HG02840 (cell line): Measurements from ENCODE around the gene CCDC134.
A peak's percentile ranks its signal among the peaks of the same experiment; 100 is the strongest.
"Not testable (repeated sequence)": the region's sequence is repeated elsewhere in the genome, so short reads cannot be mapped to it uniquely, and the experiment has no call there.

Experiments
- ATAC-seq: cut with Tn5 transposase; IDR thresholded peaks from one replicate; pipeline ENCODE4 v1.9.1; 2021; ENCODE audit warnings: mild to moderate bottlenecking, moderate library complexity, moderate number of reproducible peaks; ENCODE audit not compliant: unreplicated experiment, low FRiP score

The CCDC134 gene

DNA sequence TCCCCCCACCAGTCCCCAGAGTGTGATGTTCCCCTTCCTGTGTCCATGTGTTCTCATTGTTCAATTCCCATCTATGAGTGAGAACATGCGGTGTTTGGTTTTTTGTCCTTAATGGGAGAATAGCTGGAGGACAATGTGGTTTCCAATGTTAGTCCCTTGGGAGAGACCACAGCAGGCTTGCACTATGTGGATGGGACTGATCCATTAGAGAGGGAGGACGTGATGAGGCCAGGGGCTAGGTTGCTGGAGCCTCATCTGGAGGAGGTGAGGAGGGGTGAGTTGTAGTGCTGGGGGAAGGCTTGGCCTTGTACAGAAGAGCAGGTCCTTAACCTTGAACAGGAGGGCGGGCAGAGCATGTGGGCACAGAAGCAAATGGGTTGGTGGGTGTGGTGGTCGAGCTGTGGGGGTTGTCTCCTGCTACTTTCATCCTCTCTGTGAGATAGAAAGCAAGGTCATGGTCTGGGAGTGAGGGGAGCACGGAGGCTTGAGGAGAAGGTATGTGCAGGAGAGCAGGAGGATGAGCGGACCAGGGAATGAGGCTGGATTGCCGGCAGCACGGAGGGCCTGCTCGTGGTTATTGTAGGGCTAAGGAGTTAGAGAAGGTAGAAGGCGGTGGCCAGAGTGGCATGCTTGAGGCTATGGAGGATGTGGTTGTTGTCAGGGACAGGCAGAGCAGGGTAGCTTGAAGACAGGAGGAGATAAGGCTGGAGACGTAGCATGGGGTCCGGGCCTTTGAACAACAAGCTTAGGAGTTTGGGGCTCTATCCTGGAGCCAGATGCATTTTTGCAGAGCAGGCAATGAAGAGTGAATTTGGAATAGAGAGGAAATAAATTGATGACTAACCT, 21.2 kb downstream of the CCDC134 start:
- ATAC-seq: no peak

DNA sequence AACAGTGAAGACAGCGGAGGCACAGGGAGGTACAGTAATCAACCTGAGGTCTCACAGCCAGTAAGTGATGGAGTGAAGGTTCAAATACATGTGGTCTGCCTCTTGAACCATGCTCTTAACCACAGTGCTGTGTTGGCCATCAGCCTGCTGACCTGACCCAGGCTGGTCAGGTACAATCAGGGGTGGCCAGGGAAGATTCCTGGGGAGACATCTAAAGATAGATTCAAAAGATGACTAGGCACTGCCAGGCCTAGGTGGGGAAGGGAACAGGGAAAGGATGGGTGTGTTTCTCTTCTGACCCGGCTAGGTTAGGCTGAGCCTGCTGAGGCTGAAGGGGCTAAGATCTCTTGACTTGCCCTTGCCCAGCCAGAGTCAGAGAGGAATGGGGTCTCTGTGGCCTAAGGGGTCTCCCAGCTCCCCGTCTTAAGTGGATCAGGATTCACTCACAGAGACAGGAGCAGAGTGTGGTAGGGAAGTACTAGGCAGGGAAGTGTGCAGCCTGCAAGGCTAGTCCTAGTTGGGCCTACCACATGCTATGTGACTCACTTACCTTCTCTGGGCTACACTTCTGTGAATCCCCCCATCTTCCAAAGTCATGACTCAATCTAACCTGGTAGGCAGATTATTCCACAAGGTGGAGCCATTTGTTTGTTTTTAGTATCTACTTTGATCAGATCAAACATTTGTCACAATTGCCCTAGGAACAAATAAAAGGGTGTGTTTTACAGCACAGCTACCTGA, 22.0 kb downstream of the CCDC134 start:
- ATAC-seq: no peak

DNA sequence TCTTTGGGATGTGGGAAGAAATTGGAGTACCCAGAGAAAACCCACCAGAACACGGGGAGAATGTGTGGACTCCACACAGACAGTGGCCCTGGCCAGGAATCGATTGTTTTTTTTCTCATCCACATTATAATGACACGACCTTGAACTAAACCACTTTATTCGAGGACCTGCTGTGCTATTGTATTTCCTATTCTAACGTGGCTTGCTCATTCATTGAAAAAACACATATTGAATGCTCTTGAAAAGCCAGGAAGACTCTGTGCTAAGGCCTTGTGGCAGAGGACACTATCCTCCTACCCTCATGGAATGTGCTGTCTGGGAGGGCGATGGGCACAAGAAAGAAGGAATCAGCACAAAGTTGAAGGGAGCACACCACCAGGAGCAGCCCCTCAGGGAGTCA, 23.3 kb downstream of the CCDC134 start:
- ATAC-seq: no peak

DNA sequence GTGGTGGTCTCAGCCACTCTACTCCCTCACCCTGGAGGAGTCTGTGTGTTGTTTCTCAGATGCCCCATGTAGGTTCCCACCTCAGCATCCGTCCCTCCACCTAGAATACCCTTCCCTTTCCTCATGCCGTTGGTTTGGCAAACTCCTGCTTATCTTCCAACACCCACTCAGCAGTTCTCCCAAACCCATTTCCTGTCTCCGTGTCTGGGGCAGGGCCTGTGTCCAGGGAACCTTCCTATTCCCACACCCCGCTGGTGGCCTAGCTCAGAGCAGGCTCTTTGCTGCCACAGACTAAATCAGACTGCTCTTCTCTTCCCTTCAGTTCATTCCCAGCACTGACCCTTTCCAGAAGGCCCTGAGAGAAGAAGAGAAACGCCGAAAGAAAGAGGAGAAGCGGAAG, 24.9 kb downstream of the CCDC134 start:
- ATAC-seq: no peak

DNA sequence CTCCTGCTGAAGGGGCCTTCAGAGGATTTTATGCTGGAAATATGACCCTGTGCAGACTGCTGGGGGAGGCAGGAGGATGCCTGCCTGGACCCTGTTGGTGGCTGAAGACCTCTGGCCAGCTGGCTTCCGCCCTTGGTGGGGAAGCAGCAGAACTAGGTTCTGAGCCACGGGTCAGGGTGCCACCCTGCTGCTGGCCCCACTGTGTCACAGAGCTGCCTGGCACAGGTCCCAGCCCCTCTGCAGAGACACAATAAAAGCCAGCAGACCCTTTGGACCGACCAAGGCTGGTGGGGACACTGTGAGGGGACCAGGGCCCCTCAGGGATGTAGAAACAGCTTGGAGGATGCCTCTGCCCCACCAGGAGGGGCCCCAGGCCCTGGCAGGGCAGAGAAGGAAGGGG, 25.5 kb downstream of the CCDC134 start:
- ATAC-seq: no peak

DNA sequence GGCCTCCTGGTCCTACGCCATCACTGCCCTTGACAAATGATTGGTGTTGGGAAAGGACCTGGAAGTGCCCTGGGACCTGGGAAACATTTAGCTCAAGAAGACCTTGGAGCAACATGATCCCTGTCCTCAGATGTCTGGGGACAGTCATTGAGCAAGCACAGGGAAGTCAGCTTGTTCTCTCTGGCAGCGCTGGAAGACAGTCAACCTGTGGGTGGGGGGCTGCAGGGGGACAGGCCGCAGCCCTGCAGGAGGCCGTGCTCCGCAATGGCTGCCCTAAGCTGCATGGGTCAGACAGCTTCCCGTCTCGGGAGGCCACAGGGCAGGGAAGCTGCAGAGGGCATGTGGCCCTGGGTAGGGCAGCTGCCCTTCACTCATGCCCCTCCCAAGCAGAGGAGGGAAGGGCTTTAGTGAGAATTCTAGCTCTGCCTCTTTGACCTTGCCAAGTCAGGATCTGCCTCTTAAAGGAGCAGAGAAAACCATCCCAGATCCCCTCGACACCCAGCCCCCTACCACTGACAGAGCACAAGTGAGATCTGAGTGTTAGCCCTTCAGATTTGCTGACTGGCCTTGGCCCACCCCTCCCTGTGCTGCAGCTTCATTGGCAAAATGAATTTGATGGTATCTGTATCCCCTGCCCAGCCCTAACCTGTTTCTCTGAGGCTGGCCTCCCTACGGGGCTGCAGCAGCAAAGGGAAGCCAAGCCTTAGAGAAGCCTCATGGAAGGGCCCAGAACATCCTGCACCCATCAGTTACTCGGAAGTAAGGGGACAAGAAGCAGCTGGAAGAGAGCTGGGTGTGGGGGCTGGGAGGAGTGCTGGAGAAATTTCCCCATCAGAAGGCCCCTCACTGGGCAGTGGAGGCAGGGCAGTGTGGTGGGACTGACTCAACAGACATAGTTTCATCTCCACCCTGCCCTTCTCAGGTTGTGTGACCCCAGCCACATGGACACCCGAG, 26.2 kb downstream of the CCDC134 start:
- ATAC-seq: no peak

DNA sequence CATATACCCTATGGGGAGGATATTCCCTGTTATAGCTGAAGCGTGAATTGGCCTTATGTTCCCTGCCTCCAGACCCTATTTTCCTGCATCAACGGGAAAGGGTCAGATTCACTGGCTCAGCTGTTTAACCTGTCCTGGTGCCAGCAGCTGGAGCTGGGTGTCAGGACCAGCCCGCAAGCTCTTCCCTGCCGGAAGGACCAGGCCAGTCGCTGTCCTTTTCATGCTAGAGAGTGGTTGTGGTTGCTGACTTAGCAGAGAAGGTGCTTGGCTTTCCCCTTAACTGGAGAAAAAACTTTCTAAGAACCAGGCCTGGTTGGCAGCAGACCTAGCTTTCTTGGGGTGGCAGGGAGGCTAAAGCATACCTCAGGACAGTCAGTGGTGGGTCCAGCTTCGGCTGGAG, 27.2 kb downstream of the CCDC134 start:
- ATAC-seq: no peak

DNA sequence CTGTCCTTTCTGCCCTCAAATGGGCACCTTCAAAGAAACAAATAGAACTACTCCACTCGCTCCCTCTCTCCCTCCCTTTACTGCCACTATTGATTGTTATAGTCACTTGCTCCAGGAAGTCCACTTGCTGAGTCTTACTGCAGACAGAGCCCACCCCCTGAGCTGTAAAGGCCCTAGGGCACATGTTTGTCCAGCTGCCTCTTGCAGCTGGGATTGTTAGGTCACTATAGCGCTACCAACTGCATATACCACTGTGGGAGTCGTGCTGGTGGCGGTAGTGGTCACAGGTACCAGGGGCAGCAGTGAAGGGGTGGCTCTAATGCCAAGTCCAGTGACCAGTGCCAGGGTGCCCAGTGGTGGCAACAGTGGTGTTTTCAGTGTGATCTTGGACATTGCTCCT, 28.0 kb downstream of the CCDC134 start:
- no peak for ATAC-seq

DNA sequence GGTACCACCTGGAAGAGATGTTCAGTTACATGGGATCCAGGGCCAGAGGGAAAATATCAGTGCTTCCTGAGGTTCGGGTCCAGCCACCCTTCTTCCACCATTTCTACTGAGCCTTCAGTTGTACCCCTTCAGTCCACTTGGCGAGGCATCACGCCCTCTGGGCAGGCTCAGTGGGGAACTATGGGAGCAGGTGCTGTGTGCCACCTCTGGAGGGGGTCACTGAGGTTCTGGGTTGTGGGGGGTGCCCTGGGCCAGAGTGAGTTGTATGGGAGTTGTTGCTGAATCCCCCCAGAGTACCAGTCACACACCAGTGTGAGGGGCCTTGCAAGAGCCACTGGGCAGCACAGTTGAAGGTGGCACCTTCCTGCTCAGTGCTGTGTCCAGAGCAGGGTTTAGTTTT, 29.7 kb downstream of the CCDC134 start:
- no peak for ATAC-seq

DNA sequence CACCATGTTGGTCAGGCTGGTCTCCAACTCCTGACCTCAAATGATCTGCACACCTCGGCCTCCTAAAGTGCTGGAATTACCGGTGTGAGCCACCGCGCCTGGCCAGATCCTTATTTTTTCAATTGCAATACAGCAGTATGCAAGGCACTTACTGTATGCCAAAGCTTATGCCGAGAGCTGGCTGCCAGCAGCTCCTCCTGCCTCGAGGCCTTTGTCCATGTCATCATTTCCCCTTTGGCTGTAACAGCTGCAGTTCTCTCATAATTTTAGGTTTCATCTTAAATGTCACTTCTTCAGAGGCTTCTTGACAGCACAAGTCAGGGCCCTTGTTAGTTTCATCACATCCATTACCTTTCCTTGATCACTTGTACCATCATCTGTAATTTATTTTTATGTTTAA, 30.9 kb downstream of the CCDC134 start:
- ATAC-seq: no peak

DNA sequence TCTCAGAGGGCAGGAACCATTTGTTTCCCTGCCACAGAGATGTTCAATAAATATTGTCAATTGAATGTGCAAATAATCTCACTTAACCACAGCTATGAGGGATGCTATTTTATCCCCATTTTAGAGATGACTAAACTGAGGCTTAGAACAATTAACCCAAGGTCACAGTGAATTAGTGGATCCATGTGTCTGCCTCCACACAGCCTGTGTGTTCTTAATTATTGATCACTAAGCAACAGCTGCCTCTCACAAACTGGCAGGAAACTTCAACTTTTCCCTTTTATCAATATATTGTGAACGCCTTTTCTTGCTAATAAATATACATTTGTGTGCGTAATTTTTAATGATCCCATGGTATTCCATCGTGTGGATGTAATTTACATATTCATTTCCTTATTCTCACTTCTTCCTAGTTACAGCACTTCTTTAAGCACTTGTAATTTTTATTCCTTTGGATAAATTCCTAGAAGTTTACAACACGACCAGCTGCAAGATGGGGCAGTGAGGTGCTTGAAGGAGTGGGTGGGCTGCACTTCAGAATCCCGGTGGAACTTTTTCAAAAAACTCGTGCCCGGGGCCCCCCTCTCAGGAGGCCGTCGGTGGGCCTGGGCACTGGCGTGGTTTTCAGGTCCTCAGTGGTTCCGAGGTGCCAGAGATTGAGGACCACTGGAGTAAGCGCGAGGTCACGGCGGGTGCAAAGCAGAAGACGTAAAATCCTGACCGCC, 31.5 kb downstream of the CCDC134 start:
- no peak for ATAC-seq

DNA sequence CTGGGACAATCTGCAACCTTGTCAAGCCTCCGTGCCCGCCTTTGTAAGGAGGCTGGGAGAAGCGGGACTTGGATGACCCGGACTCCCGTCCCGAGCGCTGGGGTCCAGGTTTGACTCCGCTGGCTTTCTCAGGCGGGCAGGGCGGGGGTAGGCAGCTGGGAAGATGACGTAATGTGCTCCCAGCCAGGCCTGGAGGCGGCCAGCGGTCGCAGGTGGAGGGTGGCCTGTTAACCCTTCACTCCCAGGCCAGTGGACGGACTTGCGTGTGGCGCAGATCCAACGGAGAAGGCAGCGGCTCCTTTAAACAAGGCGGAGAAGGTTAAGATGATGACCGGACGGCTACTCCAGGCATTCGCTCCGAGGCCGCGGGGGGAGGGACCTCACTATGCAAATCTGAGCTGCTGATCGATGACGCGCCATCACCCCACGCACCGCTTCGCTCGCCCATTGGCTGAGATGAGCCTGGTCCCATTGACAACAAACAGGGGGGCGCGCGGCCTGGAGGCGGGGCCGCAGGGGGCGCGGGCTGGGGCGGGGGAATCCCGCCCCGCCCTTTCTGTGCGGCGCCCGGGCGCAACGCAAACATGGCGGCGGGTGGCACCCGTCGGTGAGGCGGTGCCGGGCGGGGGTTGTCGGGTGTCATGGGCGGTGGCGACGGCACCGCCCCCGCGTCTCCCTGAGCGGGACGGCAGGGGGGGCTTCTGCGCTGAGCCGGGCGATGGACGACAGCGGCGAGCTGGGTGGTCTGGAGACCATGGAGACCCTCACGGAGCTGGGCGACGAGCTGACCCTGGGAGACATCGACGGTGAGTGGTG, 32.3 kb downstream of the CCDC134 start, which contains the start of gene SREBF2:
TSS of gene SREBF2 (plus strand) at position 553 of the 816 bp plus-strand sequence. CDS start at position 719, 166 bp downstream.
- ATAC-seq: peak; percentile 90

DNA sequence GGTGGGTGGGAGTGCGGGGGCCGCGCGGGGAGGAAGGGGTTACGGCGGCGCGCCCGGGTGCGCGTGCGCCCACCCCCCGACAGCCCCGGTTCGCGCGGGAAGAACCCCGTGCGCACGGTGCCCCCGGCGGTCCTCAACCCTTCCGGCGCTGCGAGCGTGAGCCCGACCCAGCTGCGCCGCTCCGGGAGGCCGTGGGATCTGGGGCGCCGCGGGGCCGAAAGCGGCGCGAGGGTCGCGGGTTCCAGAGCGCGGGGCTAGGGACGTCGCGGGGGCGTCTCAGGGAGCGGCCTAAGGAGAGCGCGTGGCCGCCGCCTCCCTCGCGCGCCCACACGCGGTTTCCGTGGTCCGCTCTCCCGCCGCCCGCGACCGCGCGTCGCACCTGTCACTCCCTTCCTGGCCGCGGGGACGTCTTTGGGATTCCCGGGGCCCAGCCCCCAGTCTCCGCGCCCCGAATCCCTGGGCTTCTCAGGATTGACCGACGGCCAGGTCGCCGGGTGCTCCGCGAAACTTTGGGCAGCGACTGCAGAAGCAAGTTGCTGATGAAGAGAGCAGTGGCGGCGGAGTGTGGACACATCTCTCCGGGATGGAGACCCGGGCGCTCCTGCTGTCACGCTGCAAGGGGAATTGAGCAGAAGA, 33.0 kb downstream of the CCDC134 start:
- ATAC-seq: peak; percentile 19

DNA sequence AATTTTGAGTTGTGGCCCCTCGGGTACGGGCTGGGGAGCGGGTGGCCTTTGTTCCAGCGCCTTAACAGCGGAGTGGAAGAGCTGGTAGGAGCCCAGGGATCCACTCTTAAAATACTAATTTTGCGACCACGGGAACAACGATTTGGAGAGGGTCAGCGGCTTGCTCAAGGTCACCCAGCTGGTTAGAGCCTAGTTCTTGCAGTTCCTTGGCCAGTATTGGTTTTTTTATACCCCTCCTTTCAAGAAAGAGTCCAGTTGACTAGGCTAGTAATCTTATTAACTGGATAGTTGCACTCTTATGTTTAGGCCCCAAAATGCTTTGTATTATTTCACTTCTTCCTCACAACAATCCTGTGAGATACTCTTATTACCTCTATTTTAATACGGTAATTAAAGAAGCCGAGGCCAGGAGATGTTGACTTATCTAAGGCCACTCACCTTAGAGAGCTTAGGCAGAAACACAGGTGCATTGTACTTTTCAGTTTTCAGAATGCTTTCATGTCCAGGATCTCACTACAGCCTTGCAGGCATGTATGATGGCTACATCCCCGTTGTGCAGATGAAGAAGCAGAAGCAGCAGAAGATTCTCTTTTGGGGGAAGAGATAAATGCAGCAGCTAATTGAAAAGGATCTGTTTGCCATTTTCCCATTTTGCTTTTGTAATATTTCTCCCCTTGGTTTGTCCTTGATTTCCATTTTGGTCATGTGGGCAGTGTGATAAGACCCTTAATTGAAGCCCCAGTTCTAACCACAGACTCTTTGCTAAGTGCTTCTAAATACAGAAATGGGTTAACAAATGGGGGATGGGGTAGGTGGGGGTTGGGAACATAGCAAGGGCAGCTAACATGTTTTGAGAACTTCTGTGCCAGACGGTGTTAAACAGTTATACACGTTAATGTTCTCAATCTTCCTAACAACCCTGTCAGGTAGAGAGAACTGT, 33.8 kb downstream of the CCDC134 start:
- ATAC-seq: no peak

DNA sequence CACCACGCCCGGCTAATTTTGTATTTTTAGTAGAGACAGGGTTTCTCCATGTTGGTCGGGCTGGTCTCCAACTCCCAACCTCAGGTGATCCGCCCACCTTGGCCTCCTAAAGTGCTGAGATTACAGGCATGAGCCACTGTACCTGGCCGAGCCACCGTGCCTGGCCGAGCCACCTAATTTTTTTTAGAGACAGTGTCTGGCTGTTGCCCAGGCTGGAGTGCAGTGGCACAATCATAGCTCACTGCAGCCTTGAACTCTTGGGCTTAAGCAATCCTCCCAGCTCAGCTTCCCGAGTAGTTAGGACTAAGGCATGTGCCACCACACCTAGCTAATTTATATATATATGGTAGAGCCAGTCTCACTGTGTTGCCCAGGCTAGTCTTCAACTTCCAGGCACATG, 35.0 kb downstream of the CCDC134 start:
- ATAC-seq: not testable (repeated sequence)

DNA sequence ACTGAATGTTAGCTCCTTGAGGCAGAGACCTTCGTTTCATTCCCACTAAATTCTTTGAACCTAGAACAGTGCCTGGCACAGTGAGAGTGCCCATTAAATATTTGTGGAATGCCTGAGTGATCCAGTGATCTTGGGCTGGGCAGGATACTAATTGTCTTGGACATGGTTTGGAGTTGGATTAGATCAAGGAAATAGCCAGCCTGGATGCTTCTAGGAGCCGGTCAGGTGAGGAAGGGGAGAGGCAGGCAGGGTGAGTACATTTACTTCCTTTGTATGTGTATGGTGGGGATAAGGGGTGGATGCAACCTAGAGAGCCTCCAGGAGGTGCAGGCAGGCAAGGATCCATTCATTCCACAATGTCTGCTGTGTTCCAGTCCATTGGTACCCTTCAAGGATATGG, 36.1 kb downstream of the CCDC134 start:
- no peak for ATAC-seq

DNA sequence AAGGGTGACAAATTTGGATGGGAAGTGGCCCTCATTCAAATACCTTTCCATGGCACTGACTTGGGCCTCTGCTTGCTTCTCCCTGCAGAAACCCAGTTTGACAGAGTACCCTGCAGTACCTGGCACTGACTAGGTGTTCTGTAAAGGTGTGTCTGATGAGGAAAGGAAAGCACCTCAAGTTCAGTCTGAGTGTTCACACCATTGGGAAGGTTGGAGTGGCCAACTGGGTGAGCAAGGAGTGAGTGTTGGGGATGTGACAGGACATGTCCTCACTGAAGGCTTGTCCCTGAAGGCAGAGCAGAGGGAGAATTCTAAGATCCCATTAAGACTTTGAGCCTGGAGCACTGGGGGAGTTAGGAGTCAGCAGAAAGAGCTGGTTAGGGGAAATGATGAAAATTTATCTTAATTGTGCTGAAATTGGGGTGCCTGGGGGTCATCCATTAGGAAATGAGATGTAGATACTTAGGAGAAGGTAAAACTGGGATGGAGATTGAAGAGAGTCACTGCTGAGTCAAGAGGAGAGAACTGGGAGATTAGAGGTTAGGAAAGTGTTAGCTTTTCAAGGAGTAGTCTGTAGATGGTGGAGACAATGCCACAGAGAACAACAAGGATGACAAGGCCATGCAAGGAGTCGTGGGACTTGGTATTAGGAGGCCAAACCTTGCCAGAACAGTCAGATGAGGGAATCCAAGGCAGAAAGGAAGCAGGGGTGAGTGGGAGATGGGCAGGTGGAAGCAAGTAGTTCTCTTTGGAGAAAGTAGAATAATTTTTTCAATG, 38.6 kb downstream of the CCDC134 start:
- ATAC-seq: no peak
